RPMI7951 (cell line): ENCODE measurements around the gene SDC1. TPM values are rescaled to one million over a fixed set of nuclear protein-coding genes. Genes with fewer than 3 reads are reported as not detected.

Source experiments
- DNase-seq: peaks from one replicate; pipeline ENCODE4 v3.0.0-alpha.2; 2012; ENCODE audit warnings: low read depth
- total RNA-seq: library from RNA; depleted of rRNA; stranded (reverse); fragments of >200 nt; shearing (Covaris generic); gene quantifications from 2 replicates; pipeline ENCODE4 v1.2.3, GENCODE V29; 2014

The SDC1 gene
- total RNA-seq, 1 experiment from 2014 or later = 28.8 TPM

GRCh38 chr2:20172273-20173055 lies 52.5 kb downstream of the SDC1 start:
- DNase-seq = no peak

DNA sequence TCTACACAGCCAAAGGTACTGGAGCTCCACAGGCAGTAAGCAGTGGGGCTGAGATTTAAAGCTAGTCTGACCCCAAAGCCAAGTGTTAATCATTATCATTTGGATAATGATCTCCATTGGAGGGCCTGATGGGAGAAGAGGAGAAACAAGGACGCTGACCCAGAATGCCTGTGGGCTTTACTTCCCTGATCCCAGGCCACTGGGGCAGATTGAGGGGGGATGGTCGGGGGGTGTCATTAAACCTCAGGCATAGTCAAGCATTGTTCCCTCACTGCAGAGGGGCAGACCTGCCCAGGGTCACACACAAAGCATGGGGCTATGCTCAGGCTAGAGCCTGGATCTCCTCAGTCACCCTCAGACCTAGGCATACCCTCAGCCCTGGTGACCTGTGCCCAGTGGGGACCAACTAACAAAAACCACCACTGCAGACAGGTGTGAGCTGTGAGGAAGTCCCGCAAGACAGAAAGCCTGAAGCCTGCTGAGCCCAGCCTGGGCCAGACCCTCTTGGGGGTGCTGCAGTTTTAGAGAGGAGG lies 53.4 kb downstream of the SDC1 start:
- DNase-seq = no peak

- no peak for DNase-seq
Measured at GRCh38 chr2:20170704-20171250, 54.2 kb downstream of the SDC1 start.

GRCh38 chr2:20169796-20170703 lies 54.9 kb downstream of the SDC1 start:
- no peak for DNase-seq

- DNase-seq = no peak
Measured at GRCh38 chr2:20168727-20169696, 55.9 kb downstream of the SDC1 start.

DNA sequence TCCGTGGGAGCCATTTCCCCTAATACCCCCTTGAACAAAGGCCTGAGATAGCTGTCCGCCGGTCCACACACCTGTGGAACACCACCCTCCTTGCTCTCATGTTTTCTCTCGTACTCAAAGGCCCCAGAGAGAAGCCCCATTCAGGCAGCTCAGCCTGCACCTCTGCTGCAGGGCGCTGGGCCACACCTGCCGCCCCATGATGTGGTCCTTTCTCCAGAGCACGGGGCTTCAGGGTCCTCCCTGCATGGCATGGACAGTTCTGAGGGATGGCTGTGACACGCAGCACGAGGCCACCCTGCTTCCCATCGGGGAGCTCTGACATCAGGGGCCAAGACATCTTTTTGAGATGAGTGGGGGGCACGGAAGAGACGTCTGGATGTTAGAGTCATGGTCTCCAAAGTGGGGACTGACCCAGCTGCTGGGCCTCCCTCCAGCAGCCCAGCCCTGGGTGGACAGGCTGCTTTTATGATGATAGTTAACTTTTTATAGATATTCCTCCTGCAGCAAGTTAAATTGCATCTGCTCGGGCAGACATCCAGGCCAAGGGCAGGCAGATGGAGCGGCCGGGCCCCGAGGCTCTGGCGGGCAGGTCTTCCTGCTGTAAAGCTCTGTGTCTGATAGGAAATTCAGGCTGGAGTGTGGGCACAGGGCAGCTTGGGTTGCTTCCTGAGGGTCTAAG lies 56.7 kb downstream of the SDC1 start:
- DNase-seq = no peak

GRCh38 chr2:20167356-20167755 lies 57.6 kb downstream of the SDC1 start:
- peak; percentile 15 for DNase-seq

DNA sequence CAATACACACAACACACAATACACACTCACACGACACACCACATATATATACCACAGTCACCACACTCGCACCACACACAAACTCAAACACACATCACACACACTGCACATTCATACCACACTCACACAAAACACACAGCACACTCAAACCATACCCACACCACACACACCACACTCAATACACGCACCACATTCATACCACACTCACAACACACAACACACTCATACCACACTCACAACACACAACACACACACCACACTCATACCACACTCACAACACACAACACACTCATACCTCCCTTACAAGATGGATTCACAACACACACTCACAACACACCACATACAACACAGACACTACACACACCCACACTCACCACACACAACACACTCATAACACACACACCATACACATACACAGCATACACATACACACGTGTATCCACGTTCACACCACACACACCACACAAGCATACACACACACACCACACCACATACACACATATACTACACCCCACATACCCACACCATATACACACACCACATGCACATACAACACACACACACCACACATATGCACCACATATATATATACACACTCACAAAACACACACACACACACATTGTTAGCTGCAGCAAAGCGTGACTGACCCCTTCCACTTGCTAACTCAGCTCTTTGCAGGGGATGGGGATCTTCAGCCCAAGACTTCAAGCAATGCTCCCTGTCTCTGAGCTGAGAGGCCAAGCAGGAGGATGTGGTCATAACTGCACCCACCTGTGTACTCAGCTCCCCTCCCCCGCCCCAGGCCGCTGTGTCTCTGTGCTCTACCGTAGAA lies 59.0 kb downstream of the SDC1 start:
- DNase-seq = no peak

- DNase-seq = peak; percentile 37
Measured at GRCh38 chr2:20164734-20165478, 60.0 kb downstream of the SDC1 start.

GRCh38 chr2:20164061-20164733 lies 60.7 kb downstream of the SDC1 start:
- DNase-seq = peak; percentile 66

GRCh38 chr2:20159411-20160070 lies 65.4 kb downstream of the SDC1 start:
- no peak for DNase-seq

- peak; percentile 43 for DNase-seq
Measured at GRCh38 chr2:20157193-20157891, 67.6 kb downstream of the SDC1 start.

GRCh38 chr2:20156836-20157192 lies 68.1 kb downstream of the SDC1 start:
- DNase-seq = no peak

- no peak for DNase-seq
Measured at GRCh38 chr2:20156076-20156759, 68.7 kb downstream of the SDC1 start.

GRCh38 chr2:20153131-20153851 lies 71.6 kb downstream of the SDC1 start:
- DNase-seq = no peak
